LNCaP clone FGC (cell line): ENCODE results near the gene FBXO5.
"Not testable (repeated sequence)": the region's sequence is repeated elsewhere in the genome, so short reads cannot be mapped to it uniquely, and the experiment has no call there.

Experiments used
- DNase-seq: peaks from one replicate; pipeline ENCODE4 v3.0.0-alpha.2; 2011; ENCODE audit warnings: low read depth
- H3K4me3 ChIP-seq: 2 replicates; pipeline ENCODE4 v1.5.1; 2011; ENCODE audit warnings: mild to moderate bottlenecking, low read depth, low read length, control low read depth
- CTCF ChIP-seq: IDR thresholded peaks from 2 replicates; pipeline ENCODE4 v1.5.1; 2012; ENCODE audit warnings: mild to moderate bottlenecking; ENCODE audit not compliant: control insufficient read depth, insufficient read depth; ENCODE audit errors: extremely low read depth

Gene FBXO5

GRCh38 chr6:152969688-152970418 is 13.0 kb downstream of the FBXO5 start:
- DNase-seq: no peak
- no peak for TF ChIP-seq CTCF
- no peak overlapping the region for H3K4me3 ChIP-seq

- not testable (repeated sequence) for H3K4me3 ChIP-seq, DNase-seq
These were observed 16.5 kb downstream of the FBXO5 start for GRCh38 chr6:152966168-152966894.

GRCh38 chr6:152959333-152959732 is 23.5 kb downstream of the FBXO5 start:
- no peak overlapping the region for H3K4me3 ChIP-seq
- DNase-seq: no peak
- TF ChIP-seq CTCF: no peak

GRCh38 chr6:152957796-152958195 is 25.0 kb downstream of the FBXO5 start:
- no peak for TF ChIP-seq CTCF
- no peak overlapping the region for H3K4me3 ChIP-seq

GRCh38 chr6:152954443-152954842 is 28.4 kb downstream of the FBXO5 start:
- H3K4me3 ChIP-seq: no peak overlapping the region
- DNase-seq: no peak
- peak; percentile 12; the same call in 1 of the 2 replicates for TF ChIP-seq CTCF

More at GRCh38 chr6:152957796-152958195, 25.0 kb downstream of the FBXO5 start:
- DNase-seq: no peak

GRCh38 chr6:152952866-152953509 is 29.9 kb downstream of the FBXO5 start:
- TF ChIP-seq CTCF: peak; percentile 75
- DNase-seq: peak; percentile 11
- H3K4me3 ChIP-seq: no peak overlapping the region

- no peak overlapping the region for H3K4me3 ChIP-seq
- TF ChIP-seq CTCF: no peak
- DNase-seq: no peak
These were observed 30.8 kb downstream of the FBXO5 start for GRCh38 chr6:152952045-152952444.
